Measurements from ENCODE around the gene DMRTA2.
A peak's percentile ranks its signal among the peaks of the same experiment; 100 is the strongest.

Gene DMRTA2

GRCh38 chr1:50368179-50369007 is 54.9 kb downstream of the DMRTA2 start:
- H3K4me2 ChIP-seq (ENCODE audit: low read length): no peak overlapping the region
- no peaks in the 10 kb centered on the region for H3K4me1 ChIP-seq (ENCODE audit: insufficient read depth, low read length, severe bottlenecking)
- H3K9me3 ChIP-seq (ENCODE audit: low read length): no peaks in the 10 kb centered on the region
- H3K27me3 ChIP-seq (ENCODE audit: insufficient read depth, low read length): no peaks in the 10 kb centered on the region
- no peak for TF ChIP-seq EZH2 (IDR thresholded peaks at IDR 0.05; ENCODE audit: borderline replicate concordance, low read length)
- peak; percentile 90 for TF ChIP-seq CTCF (IDR thresholded peaks at IDR 0.05; ENCODE audit: low read length)
- H3K9me2 ChIP-seq (ENCODE audit: low read depth, low read length): no peaks in the 10 kb centered on the region
- H3F3A ChIP-seq (ENCODE audit: insufficient read depth, low read length): no peaks in the 10 kb centered on the region
- no peak overlapping the region for H2AFZ ChIP-seq (ENCODE audit: low read length)
- no peaks in the 10 kb centered on the region for H4K20me1 ChIP-seq (ENCODE audit: insufficient read depth, low read length)
- H3K36me3 ChIP-seq (ENCODE audit: insufficient read depth, low read length): no peaks in the 10 kb centered on the region
- H3K4me3 ChIP-seq (ENCODE audit: low read depth, low read length, poor library complexity, severe bottlenecking): no peak overlapping the region
- H3K79me2 ChIP-seq (ENCODE audit: insufficient read depth, low read length): no peaks in the 10 kb centered on the region
- H3K27ac ChIP-seq (ENCODE audit: low read depth, low read length, poor library complexity, severe bottlenecking): no peak overlapping the region
- no peak overlapping the region for H3K9ac ChIP-seq (ENCODE audit: low read length)
